Stomach (tissue), 4 donors: ENCODE data around the gene FANCC.

Source experiments
- CTCF ChIP-seq, 7 experiments: fragments of 450-650 bp in 4 of 7; fragments of 200-600 bp in 3 of 7; sonication (generic) in 3 of 7; IDR thresholded peaks; one replicate each; pipeline ENCODE4 v1.5.1; 2016 to 2019; ENCODE audit warnings: antibody characterized with exemption in 7 of 7, control low read depth in 2 of 7, mild to moderate bottlenecking in 1 of 7
- EP300 ChIP-seq: sonication (generic); formaldehyde crosslinking; IDR thresholded peaks from one replicate; pipeline ENCODE4 v1.6.1; 2017; ENCODE audit warnings: antibody characterized with exemption
- POLR2A ChIP-seq, 4 donors: fragments of 450-650 bp; IDR thresholded peaks; one replicate each; pipeline ENCODE4 v1.6.1; 2016; ENCODE audit warnings: antibody characterized with exemption in 4 of 4, control low read depth in 2 of 4, mild to moderate bottlenecking in 1 of 4, moderate library complexity in 1 of 4

- TF ChIP-seq CTCF (IDR thresholded peaks at IDR 0.05) = no peak
- TF ChIP-seq EP300 = no peak
- TF ChIP-seq POLR2A (IDR thresholded peaks at IDR 0.05) = no peak
These were observed 44.7 kb downstream of the FANCC start for GRCh38 chr9:95272830-95273229.
